ENCODE data around the gene FAF2. TPM values are rescaled to one million over a fixed set of nuclear protein-coding genes. Genes with fewer than 3 reads are reported as not detected.

The FAF2 gene
- total RNA-seq, 1 donor from 2014 or later, result 39.4 TPM

- DNase-seq (ENCODE audit: low spot score), result no peak
These were observed 1.1 kb upstream of the FAF2 start for GRCh38 chr5:176446884-176447590.

GRCh38 chr5:176447591-176447977, 601 bp upstream of the FAF2 start:
- H3K27me3 Mint-ChIP-seq (ENCODE audit: low read depth), result no peaks in the 10 kb centered on the region
- peaks cover 19% of the 10 kb centered on the region for H3K36me3 Mint-ChIP-seq (ENCODE audit: low read depth)
- intact Hi-C loops (cut with micrococcal nuclease), result no loop called here
- no peak for DNase-seq (ENCODE audit: low spot score)
- no peaks in the 10 kb centered on the region for H3K9me3 Mint-ChIP-seq
- H3K4me1 Mint-ChIP-seq (ENCODE audit: low read depth), result peaks cover 23% of the 10 kb centered on the region
- peak overlapping the region; percentile 96 for H3K4me3 Mint-ChIP-seq (ENCODE audit: low read depth)
- peak overlapping the region; percentile 99 for H3K27ac Mint-ChIP-seq

More at GRCh38 chr5:176446884-176447590, 1.1 kb upstream of the FAF2 start:
- Mint-ChIP-seq H3K27ac (peak overlapping the region; percentile 99), H3K4me1 (ENCODE audit: low read depth) (peaks cover 22% of the 10 kb centered on the region), H3K9me3 (no peaks in the 10 kb centered on the region), H3K27me3 (ENCODE audit: low read depth) (no peaks in the 10 kb centered on the region), H3K36me3 (ENCODE audit: low read depth) (peaks cover 15% of the 10 kb centered on the region), H3K4me3 (ENCODE audit: low read depth) (peak overlapping the region; percentile 96)
- intact Hi-C loops (cut with micrococcal nuclease), result no loop called here

GRCh38 chr5:176450077-176450476, 1.9 kb downstream of the FAF2 start:
- H3K4me1 Mint-ChIP-seq (ENCODE audit: low read depth), result peaks cover 25% of the 10 kb centered on the region
- DNase-seq (ENCODE audit: low spot score), result no peak
- intact Hi-C loops (cut with micrococcal nuclease), result no loop called here
- H3K27ac Mint-ChIP-seq, result no peak overlapping the region
- peaks cover 35% of the 10 kb centered on the region for H3K36me3 Mint-ChIP-seq (ENCODE audit: low read depth)
- H3K4me3 Mint-ChIP-seq (ENCODE audit: low read depth), result no peak overlapping the region
- no peaks in the 10 kb centered on the region for H3K27me3 Mint-ChIP-seq (ENCODE audit: low read depth)
- H3K9me3 Mint-ChIP-seq, result no peaks in the 10 kb centered on the region

GRCh38 chr5:176454724-176455394, 6.7 kb downstream of the FAF2 start:
- Mint-ChIP-seq H3K27ac (no peak overlapping the region), H3K36me3 (ENCODE audit: low read depth) (peaks cover 52% of the 10 kb centered on the region), H3K4me3 (ENCODE audit: low read depth) (no peak overlapping the region), H3K27me3 (ENCODE audit: low read depth) (no peaks in the 10 kb centered on the region), H3K4me1 (ENCODE audit: low read depth) (peaks cover 21% of the 10 kb centered on the region), H3K9me3 (no peaks in the 10 kb centered on the region)
- no peak for DNase-seq (ENCODE audit: low spot score)
- intact Hi-C loops (cut with micrococcal nuclease), result no loop called here

- Mint-ChIP-seq H3K9me3 (no peaks in the 10 kb centered on the region), H3K27ac (no peak overlapping the region), H3K36me3 (ENCODE audit: low read depth) (peaks cover 36% of the 10 kb centered on the region), H3K4me3 (ENCODE audit: low read depth) (no peak overlapping the region), H3K27me3 (ENCODE audit: low read depth) (no peaks in the 10 kb centered on the region), H3K4me1 (ENCODE audit: low read depth) (peaks cover 15% of the 10 kb centered on the region)
- no peak for DNase-seq (ENCODE audit: low spot score)
- intact Hi-C loops (cut with micrococcal nuclease), result no loop called here
These were observed 10.8 kb downstream of the FAF2 start for GRCh38 chr5:176458904-176459561.

- Mint-ChIP-seq H3K27me3 (ENCODE audit: low read depth) (no peaks in the 10 kb centered on the region), H3K4me3 (ENCODE audit: low read depth) (no peak overlapping the region), H3K36me3 (ENCODE audit: low read depth) (peaks cover 38% of the 10 kb centered on the region), H3K27ac (no peak overlapping the region), H3K9me3 (no peaks in the 10 kb centered on the region), H3K4me1 (ENCODE audit: low read depth) (peaks cover 15% of the 10 kb centered on the region)
- intact Hi-C loops (cut with micrococcal nuclease), result no loop called here
- DNase-seq (ENCODE audit: low spot score), result no peak
These were observed 13.2 kb downstream of the FAF2 start for GRCh38 chr5:176461349-176461748.

GRCh38 chr5:176463113-176463764, 15.1 kb downstream of the FAF2 start:
- DNase-seq (ENCODE audit: low spot score), result no peak
- intact Hi-C loops (cut with micrococcal nuclease), result no loop called here
- peaks cover 41% of the 10 kb centered on the region for H3K36me3 Mint-ChIP-seq (ENCODE audit: low read depth)
- H3K9me3 Mint-ChIP-seq, result no peaks in the 10 kb centered on the region
- H3K4me1 Mint-ChIP-seq (ENCODE audit: low read depth), result peaks cover 15% of the 10 kb centered on the region
- H3K27me3 Mint-ChIP-seq (ENCODE audit: low read depth), result no peaks in the 10 kb centered on the region
- H3K4me3 Mint-ChIP-seq (ENCODE audit: low read depth), result no peak overlapping the region
- H3K27ac Mint-ChIP-seq, result no peak overlapping the region

GRCh38 chr5:176466245-176466871, 18.2 kb downstream of the FAF2 start:
- Mint-ChIP-seq H3K9me3 (no peaks in the 10 kb centered on the region), H3K27me3 (ENCODE audit: low read depth) (no peaks in the 10 kb centered on the region), H3K4me3 (ENCODE audit: low read depth) (no peak overlapping the region), H3K4me1 (ENCODE audit: low read depth) (peaks cover 7% of the 10 kb centered on the region), H3K36me3 (ENCODE audit: low read depth) (peaks cover 32% of the 10 kb centered on the region), H3K27ac (no peak overlapping the region)
- intact Hi-C loops (cut with micrococcal nuclease), result no loop called here
- DNase-seq (ENCODE audit: low spot score), result no peak

- H3K36me3 Mint-ChIP-seq (ENCODE audit: low read depth), result peaks cover 44% of the 10 kb centered on the region
- H3K4me1 Mint-ChIP-seq (ENCODE audit: low read depth), result peaks cover 7% of the 10 kb centered on the region
- intact Hi-C loops (cut with micrococcal nuclease), result no loop called here
- no peaks in the 10 kb centered on the region for H3K9me3 Mint-ChIP-seq
- H3K27me3 Mint-ChIP-seq (ENCODE audit: low read depth), result no peaks in the 10 kb centered on the region
- no peak overlapping the region for H3K27ac Mint-ChIP-seq
- no peak overlapping the region for H3K4me3 Mint-ChIP-seq (ENCODE audit: low read depth)
- DNase-seq (ENCODE audit: low spot score), result no peak
These were observed 21.1 kb downstream of the FAF2 start for GRCh38 chr5:176469296-176469695.

- no peak for DNase-seq (ENCODE audit: low spot score)
- Mint-ChIP-seq H3K36me3 (ENCODE audit: low read depth) (peaks cover 50% of the 10 kb centered on the region), H3K4me3 (ENCODE audit: low read depth) (no peak overlapping the region), H3K27ac (no peak overlapping the region), H3K27me3 (ENCODE audit: low read depth) (no peaks in the 10 kb centered on the region), H3K4me1 (ENCODE audit: low read depth) (peaks cover 7% of the 10 kb centered on the region), H3K9me3 (no peaks in the 10 kb centered on the region)
- intact Hi-C loops (cut with micrococcal nuclease), result no loop called here
These were observed 22.4 kb downstream of the FAF2 start for GRCh38 chr5:176470539-176470938.

- Mint-ChIP-seq H3K4me3 (ENCODE audit: low read depth) (no peak overlapping the region), H3K27ac (no peak overlapping the region), H3K36me3 (ENCODE audit: low read depth) (peaks cover 44% of the 10 kb centered on the region), H3K27me3 (ENCODE audit: low read depth) (no peaks in the 10 kb centered on the region), H3K9me3 (no peaks in the 10 kb centered on the region), H3K4me1 (ENCODE audit: low read depth) (peaks cover 7% of the 10 kb centered on the region)
- intact Hi-C loops (cut with micrococcal nuclease), result no loop called here
- no peak for DNase-seq (ENCODE audit: low spot score)
These were observed 22.9 kb downstream of the FAF2 start for GRCh38 chr5:176471098-176471497.

GRCh38 chr5:176473335-176474006, 25.3 kb downstream of the FAF2 start:
- Mint-ChIP-seq H3K27me3 (ENCODE audit: low read depth) (no peaks in the 10 kb centered on the region), H3K36me3 (ENCODE audit: low read depth) (peaks cover 38% of the 10 kb centered on the region), H3K9me3 (no peaks in the 10 kb centered on the region), H3K4me3 (ENCODE audit: low read depth) (no peak overlapping the region), H3K4me1 (ENCODE audit: low read depth) (peaks cover 2% of the 10 kb centered on the region), H3K27ac (no peak overlapping the region)
- intact Hi-C loops (cut with micrococcal nuclease), result no loop called here
- no peak for DNase-seq (ENCODE audit: low spot score)
